IPS-15b (cell line): ENCODE results near the gene TMEM59.
"Not testable (repeated sequence)": the region's sequence is repeated elsewhere in the genome, so short reads cannot be mapped to it uniquely, and the experiment has no call there.

ENCODE experiments used
- H3K27me3 ChIP-seq: one replicate; pipeline ENCODE4 v1.6.1; 2013; ENCODE audit warnings: low read length; ENCODE audit not compliant: control insufficient read depth, insufficient read depth
- H3K36me3 ChIP-seq: one replicate; pipeline ENCODE4 v1.6.1; 2013; ENCODE audit warnings: low read length; ENCODE audit not compliant: control insufficient read depth, insufficient read depth
- H3K4me1 ChIP-seq: one replicate; pipeline ENCODE4 v1.6.1; 2013; ENCODE audit warnings: mild to moderate bottlenecking, low read length; ENCODE audit not compliant: control insufficient read depth, insufficient read depth
- H3K4me3 ChIP-seq: one replicate; pipeline ENCODE4 v1.5.1; 2013; ENCODE audit warnings: low read depth, low read length
- H3K9ac ChIP-seq: one replicate; pipeline ENCODE4 v1.6.1; 2013; ENCODE audit warnings: low read depth, mild to moderate bottlenecking, low read length
- H3K9me3 ChIP-seq: one replicate; pipeline ENCODE4 v1.6.1; 2013; ENCODE audit warnings: mild to moderate bottlenecking, low read length; ENCODE audit not compliant: control insufficient read depth, insufficient read depth

TMEM59 gene, protein sequence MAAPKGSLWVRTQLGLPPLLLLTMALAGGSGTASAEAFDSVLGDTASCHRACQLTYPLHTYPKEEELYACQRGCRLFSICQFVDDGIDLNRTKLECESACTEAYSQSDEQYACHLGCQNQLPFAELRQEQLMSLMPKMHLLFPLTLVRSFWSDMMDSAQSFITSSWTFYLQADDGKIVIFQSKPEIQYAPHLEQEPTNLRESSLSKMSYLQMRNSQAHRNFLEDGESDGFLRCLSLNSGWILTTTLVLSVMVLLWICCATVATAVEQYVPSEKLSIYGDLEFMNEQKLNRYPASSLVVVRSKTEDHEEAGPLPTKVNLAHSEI

DNA sequence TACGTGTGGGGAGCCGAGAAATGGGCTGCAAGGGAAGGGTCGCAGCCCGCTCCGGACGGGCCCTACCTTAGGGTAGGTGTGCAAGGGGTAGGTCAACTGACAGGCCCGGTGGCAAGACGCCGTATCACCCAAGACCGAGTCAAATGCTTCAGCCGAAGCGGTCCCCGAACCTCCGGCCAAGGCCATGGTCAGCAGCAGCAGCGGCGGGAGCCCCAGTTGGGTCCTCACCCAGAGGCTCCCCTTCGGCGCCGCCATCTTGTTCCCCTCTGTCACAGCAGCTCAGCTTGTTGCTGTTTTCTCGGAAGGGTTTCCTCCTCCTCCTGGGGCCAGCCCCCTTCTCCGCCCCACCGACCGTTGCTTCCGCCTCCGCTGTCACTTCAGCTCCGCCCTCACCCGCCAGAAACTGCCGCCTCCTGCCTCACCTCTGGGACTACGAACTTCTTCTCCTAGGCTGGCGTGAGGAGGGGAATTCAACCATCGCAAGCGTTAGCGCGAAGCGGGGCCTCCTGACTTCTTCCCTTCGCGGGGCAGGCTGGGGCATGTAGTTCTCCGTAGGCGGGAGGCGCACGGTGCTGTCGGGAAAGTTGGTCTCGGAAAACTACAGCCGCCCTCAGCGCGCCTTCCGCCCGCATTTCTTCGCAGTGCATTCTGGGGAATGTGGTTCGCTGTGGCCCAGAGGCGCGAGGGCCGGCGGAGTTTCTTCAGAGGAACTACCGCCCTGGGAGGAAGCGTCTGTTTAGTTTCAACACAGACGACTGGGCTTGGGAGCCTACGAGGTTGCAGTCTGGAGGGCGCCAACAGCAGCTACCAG is at the start of gene TMEM59, which contains the start of gene TCEANC2:
TSS of gene TMEM59 (minus strand) at position 271 of the 811 bp plus-strand sequence. CDS start at position 255, 16 bp downstream.
TSS of gene TCEANC2 (plus strand) at position 675 of the 811 bp plus-strand sequence. CDS start 815 bp downstream, outside the sequence.
- Histone ChIP-seq H3K27me3 (no peaks in the 10 kb centered on the region), H3K4me1 (peaks cover 4% of the 10 kb centered on the region), H3K36me3 (no peaks in the 10 kb centered on the region), H3K9ac (peak within 1 kb of the TSS; percentile 91), H3K9me3 (no peaks in the 10 kb centered on the region), H3K4me3 (peak within 1 kb of the TSS; percentile 75)

DNA sequence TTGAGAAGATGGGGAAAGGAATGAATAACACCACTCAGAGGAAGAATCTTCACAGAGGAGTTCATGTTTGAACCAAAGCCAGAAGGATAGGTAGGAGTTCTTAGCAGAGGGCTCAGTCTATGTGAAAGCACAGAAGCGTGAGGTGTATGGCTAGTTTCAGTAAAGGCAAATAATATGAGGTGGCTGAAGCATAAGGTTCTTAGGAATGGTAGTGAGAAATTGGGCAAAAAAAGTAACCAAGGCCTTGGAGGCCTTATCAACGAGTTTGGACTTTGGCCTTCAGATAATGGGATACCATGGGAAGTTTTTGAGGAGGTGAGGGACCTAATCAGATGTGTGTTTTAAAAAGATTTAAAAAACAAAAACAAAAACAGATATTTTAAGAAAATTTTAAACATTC is 47.5 kb upstream of the TMEM59 start:
- no peak overlapping the region for H3K4me3 ChIP-seq
- no peaks in the 10 kb centered on the region for H3K4me1 ChIP-seq
- no peaks in the 10 kb centered on the region for H3K27me3 ChIP-seq
- H3K36me3 ChIP-seq = peaks cover 4% of the 10 kb centered on the region
- no peaks in the 10 kb centered on the region for H3K9me3 ChIP-seq
- H3K9ac ChIP-seq = no peak overlapping the region

DNA sequence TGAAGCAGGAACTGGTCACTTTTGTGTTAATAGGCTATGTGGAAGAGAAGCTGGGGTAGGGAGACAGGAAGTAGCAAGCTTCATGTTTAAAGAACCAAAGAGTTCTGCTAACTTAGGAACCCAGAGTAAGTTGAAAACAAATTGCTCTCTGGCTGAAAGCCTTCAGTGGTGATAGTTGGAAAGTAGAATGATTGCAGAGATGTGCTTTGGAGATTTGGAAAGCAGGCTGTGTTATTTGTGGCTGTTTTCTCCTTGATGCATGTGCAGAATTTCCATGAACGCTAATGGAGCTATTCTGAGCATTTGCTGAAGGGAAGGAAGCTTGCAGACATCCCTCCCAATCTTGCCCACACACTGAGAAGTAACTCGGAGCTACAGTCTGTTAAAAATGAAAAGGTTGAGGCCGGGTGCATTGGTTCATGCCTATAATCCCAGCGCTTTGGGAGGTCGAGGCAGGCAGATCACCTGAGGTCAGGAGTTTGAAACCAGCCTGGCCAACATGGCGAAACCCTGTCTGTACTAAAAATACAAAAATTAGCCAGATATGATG is 46.1 kb upstream of the TMEM59 start:
- Histone ChIP-seq H3K9ac (no peak overlapping the region), H3K9me3 (no peaks in the 10 kb centered on the region), H3K27me3 (no peaks in the 10 kb centered on the region), H3K4me3 (no peak overlapping the region), H3K36me3 (peaks cover 4% of the 10 kb centered on the region), H3K4me1 (no peaks in the 10 kb centered on the region)

DNA sequence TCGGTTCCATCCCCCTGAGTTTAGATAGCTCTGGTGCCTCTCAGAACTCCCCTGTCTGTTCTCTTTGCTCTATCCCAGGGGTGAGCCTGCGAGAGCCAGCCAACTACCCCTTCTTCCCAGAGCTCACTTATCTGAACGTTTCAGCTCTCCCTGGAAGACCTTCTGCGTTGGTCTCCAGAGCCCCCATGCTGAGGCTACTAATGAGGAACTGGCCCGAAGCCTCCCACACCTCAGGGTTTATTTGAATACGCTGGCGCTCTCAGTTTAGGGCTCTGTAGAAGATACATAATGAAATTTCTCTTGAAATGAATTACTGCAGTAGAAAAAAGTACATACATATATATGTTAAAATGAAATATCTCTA is 43.9 kb upstream of the TMEM59 start:
- peaks cover 4% of the 10 kb centered on the region for H3K36me3 ChIP-seq
- no peaks in the 10 kb centered on the region for H3K4me1 ChIP-seq
- H3K9me3 ChIP-seq = no peaks in the 10 kb centered on the region
- H3K9ac ChIP-seq = no peak overlapping the region
- no peak overlapping the region for H3K4me3 ChIP-seq
- no peaks in the 10 kb centered on the region for H3K27me3 ChIP-seq

DNA sequence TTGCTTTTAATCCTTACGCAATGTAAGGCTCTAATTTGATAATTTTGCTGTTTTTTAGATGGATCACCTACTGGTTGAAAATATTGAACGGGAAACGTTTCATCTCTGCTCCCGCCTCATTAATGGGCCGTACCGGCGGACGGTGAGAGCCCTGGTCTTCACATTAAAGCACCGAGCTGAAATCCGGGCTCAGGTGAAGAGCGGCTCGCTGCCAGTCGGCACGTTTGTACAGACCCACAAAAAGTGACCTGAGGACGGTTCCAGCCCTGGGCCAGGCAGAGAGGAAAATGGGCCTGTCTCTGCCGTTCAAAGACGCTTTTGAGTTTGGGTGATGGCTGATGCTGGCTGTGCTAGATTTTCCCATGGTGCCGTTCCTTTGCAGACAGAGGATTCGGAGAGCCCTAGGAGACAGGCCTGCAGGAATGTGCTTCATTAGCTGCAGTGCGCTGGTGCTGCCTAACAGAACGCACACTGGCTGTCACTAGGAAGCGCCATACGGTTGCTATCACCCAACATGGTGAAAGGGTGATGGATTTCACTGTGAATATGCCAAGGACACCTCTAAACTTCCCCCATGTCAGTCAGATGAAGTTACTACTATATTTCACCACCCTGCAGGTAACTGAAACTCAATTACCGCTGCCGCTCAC is 43.3 kb upstream of the TMEM59 start:
- Histone ChIP-seq H3K9me3 (no peaks in the 10 kb centered on the region), H3K4me3 (no peak overlapping the region), H3K27me3 (no peaks in the 10 kb centered on the region), H3K36me3 (peaks cover 4% of the 10 kb centered on the region), H3K9ac (no peak overlapping the region), H3K4me1 (no peaks in the 10 kb centered on the region)

DNA sequence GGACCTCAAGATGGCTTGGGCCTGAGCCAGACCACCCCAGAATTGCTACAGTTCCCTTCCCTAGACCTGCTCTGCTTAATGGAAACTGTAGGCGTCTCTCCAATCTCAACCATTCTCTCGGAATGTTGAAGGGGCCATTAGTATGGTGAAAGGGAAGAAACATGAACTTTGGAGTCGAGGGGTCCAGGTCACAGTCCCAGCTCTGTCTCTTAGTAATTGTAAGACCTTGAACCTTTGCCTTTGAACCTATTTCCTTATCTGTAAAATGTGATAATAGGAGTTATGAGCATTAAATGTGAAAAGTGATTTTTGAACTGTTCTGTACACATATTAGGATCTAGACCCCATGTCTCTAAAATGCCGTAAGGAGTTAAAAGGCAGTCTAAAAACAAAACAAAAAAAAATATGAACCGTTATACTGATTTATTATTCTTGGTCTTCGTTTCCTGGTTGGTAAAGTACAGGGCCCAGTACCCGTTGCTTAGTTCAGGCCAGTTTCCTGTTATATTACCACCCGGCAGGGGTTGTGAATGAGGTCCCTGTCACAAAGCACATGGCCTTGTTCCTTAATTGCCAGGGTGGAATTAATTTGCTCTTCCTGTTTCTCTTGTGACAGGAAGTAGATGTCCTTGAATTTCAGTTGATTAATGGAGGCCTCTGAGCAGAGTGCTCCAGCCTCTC is 42.7 kb upstream of the TMEM59 start:
- H3K4me3 ChIP-seq = no peak overlapping the region
- H3K4me1 ChIP-seq = no peaks in the 10 kb centered on the region
- H3K9me3 ChIP-seq = no peaks in the 10 kb centered on the region
- no peaks in the 10 kb centered on the region for H3K27me3 ChIP-seq
- H3K36me3 ChIP-seq = peaks cover 4% of the 10 kb centered on the region
- H3K9ac ChIP-seq = no peak overlapping the region

DNA sequence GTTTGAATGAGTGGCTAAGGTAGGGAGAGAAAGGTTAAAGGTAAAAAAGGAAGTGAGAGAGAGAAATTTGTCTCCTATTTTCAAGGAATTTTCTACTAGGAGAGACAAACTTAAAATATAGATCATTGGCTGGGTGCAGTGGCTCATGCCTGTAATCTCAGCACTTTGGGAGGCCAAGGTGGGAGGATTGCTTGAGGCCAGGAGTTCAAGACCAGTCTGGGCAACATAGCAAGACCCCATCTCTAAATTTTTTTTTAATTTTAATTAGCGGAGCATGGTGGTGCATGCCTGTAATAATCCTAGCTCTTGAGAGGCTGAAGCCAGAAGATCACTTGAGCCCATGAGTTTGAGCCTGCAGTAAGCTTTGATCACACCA is 41.7 kb upstream of the TMEM59 start:
- H3K9me3 ChIP-seq, H3K27me3 ChIP-seq, H3K4me3 ChIP-seq, H3K9ac ChIP-seq, H3K4me1 ChIP-seq, H3K36me3 ChIP-seq: not testable (repeated sequence)

DNA sequence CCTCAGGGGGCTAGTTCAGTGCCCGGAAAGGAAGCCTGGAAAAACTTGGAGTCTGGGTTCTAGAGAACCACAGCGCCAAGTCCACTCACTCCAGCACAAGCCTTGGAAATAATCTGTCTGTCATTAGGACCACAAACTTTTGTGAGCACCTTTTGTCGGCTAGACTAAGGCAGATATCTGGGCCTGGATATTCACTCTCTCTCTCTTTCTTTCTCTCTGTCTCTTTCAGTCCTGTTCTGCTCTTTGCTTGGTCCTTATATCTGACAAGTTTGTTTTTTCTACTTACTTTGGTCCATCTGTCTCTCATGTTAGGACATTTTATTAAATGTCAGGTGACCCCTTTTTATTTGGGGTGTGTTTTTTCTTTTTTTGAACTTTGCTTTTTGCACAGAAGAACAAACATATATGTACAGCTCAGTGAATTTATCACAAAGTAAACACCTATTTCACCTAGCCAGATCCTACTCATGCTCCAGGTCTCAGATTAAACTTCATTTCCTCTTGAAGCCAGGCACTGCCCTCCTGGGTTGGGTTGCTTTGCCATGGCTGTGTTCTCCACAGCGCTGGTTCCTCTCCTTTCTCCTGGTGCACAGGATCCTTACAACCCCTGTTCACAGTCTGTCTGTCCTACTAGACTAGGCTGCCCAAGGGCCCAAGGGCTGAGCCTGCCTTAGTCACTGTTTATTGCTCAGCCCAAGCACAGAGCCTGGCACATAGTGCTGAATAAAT is 41.2 kb upstream of the TMEM59 start:
- Histone ChIP-seq H3K36me3 (peaks cover 4% of the 10 kb centered on the region), H3K27me3 (no peaks in the 10 kb centered on the region), H3K9ac (no peak overlapping the region)

DNA sequence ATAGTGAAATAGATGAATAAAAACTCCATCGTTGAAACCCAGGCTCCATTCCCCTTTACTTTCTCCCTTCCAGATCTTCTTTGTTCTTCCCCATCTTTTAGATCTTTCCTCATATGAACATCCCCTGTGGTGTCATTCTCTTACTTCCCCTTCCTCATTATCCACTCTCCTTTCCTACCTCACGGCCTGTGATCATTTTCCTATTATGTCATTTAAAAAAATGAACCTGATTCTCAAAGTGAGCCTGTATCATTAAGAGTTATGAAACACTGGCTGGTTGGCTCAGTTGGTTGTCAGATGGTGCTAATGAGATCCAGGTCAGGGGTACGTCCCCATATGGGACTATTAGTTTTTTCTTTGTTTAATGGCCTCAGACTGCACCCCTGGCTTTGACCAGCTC is 38.7 kb upstream of the TMEM59 start:
- H3K36me3 ChIP-seq = peaks cover 4% of the 10 kb centered on the region
- no peaks in the 10 kb centered on the region for H3K4me1 ChIP-seq
- H3K9me3 ChIP-seq = no peaks in the 10 kb centered on the region
- H3K4me3 ChIP-seq = no peak overlapping the region
- no peaks in the 10 kb centered on the region for H3K27me3 ChIP-seq
- no peak overlapping the region for H3K9ac ChIP-seq

More for the DNA sequence above, 41.2 kb upstream of the TMEM59 start:
- no peaks in the 10 kb centered on the region for H3K4me1 ChIP-seq
- no peaks in the 10 kb centered on the region for H3K9me3 ChIP-seq
- no peak overlapping the region for H3K4me3 ChIP-seq

DNA sequence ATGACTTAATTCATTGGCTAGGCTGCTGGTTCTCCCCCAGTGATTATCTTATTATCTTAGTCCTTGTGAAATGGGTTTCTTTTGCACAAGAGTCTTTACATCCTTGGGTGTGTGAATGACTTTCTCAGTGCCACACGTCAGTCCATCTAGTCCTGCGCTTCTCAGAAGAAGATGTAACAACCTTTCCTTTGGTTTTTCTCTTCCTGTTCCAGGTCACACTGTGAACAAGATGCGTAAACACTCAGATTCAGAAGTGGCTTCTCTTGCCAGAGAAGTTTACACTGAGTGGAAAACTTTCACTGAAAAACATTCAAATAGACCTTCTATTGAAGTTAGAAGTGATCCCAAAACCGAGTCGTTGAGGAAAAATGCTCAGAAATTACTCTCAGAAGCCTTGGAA is 35.4 kb upstream of the TMEM59 start:
- Histone ChIP-seq H3K9ac (no peak overlapping the region), H3K9me3 (no peaks in the 10 kb centered on the region), H3K4me1 (no peaks in the 10 kb centered on the region), H3K27me3 (no peaks in the 10 kb centered on the region), H3K4me3 (no peak overlapping the region), H3K36me3 (no peaks in the 10 kb centered on the region)

DNA sequence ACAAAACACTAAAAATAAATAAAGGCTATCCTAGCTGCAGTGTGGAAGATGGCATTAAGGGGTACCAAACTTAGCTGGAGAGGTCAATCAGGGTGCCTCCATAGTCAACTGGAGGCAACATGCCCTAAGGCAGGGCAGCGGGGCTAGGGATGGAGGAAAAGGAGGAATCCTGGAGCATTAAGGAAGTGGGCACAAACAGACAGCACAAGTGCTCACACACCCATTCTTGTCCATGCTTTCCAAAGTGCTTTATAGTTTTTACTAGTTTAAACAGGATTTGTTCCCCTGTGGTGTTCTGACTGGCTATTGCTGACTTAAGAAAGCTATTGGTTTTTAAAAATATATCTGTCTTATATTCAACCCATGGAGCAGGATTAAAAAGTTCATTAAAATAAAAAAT is 33.8 kb upstream of the TMEM59 start:
- Histone ChIP-seq H3K9ac (no peak overlapping the region), H3K4me1 (no peaks in the 10 kb centered on the region), H3K27me3 (no peaks in the 10 kb centered on the region), H3K4me3 (no peak overlapping the region), H3K9me3 (no peaks in the 10 kb centered on the region), H3K36me3 (no peaks in the 10 kb centered on the region)
